B cell (primary cell): ENCODE results near the gene KIAA0319L. TPM values are rescaled to one million over a fixed set of nuclear protein-coding genes. Genes with fewer than 3 reads are reported as not detected.
A peak's percentile ranks its signal among the peaks of the same experiment; 100 is the strongest.

ENCODE experiments used
- ATAC-seq: fragments of 200-7000 bp; cut with Tn5 transposase; one replicate; pipeline ENCODE4 v1.10.0; 2021; ENCODE audit warnings: low read depth, mild to moderate bottlenecking, moderate number of reproducible peaks, moderate library complexity
- CTCF ChIA-PET: fragments of 350-600 bp; sonication (Branson Sonifier 250); formaldehyde crosslinking; loops from one replicate; lab custom pipeline; 2021; ENCODE audit warnings: antibody characterized with exemption, inconsistent platforms; lab: Charles Lee
- POLR2A ChIA-PET: fragments of 350-600 bp; sonication (Branson Sonifier 250); formaldehyde crosslinking; loops from one replicate; lab custom pipeline; 2021; ENCODE audit warnings: antibody characterized with exemption; lab: Charles Lee
- DNase-seq: peaks from one replicate; pipeline ENCODE4 v3.0.0; 2013
- H2AFZ ChIP-seq: 2 replicates; pipeline ENCODE4 v1.6.1; 2012; ENCODE audit warnings: mild to moderate bottlenecking, low read depth, low read length; ENCODE audit not compliant: insufficient read depth, poor library complexity, severe bottlenecking
- H3K27ac ChIP-seq, 2 donors: 1 replicate in 1 of 2; 2 replicates in 1 of 2; pipeline ENCODE4 v1.5.1; 2012 to 2013; ENCODE audit warnings: low read length in 2 of 2, mild to moderate bottlenecking in 2 of 2, moderate library complexity in 1 of 2
- H3K27me3 ChIP-seq, 4 experiments: fragments of 200-600 bp in 1 of 4; sonication (generic) in 1 of 4; replicated peaks in 1 of 4; 1 replicate in 2 of 4; 2 replicates in 2 of 4; pipeline versions ENCODE4 v1.6.1 to v1.7.0; 2013 to 2016; ENCODE audit warnings: low read length in 3 of 4, mild to moderate bottlenecking in 2 of 4, mixed read lengths in 1 of 4, moderate library complexity in 1 of 4; ENCODE audit not compliant: insufficient read depth in 4 of 4, control insufficient read depth in 3 of 4; ENCODE audit errors: control extremely low read depth in 1 of 4
- H3K36me3 ChIP-seq, 2 experiments: replicated peaks in 1 of 2; 1 replicate in 1 of 2; 2 replicates in 1 of 2; pipeline versions ENCODE4 v1.6.1 to v1.7.1; 2013; ENCODE audit warnings: low read length in 1 of 2; ENCODE audit not compliant: insufficient read depth in 2 of 2, control insufficient read depth in 1 of 2; ENCODE audit errors: control extremely low read depth in 1 of 2, extremely low read depth in 1 of 2
- H3K4me1 ChIP-seq, 2 donors: fragments of 200-600 bp in 1 of 2; sonication (generic) in 1 of 2; 1 replicate in 1 of 2; 2 replicates in 1 of 2; pipeline versions ENCODE4 v1.5.1 to v1.6.1; 2013 to 2017; ENCODE audit warnings: low read length in 2 of 2; ENCODE audit not compliant: control insufficient read depth in 2 of 2, insufficient read depth in 2 of 2
- H3K4me2 ChIP-seq: replicated peaks from 2 replicates; pipeline ENCODE3; 2012; ENCODE audit warnings: mild to moderate bottlenecking, low read depth, low read length; ENCODE audit not compliant: poor library complexity, severe bottlenecking
- H3K4me3 ChIP-seq, 5 experiments: fragments of 200-600 bp in 1 of 5; sonication (generic) in 1 of 5; 1 replicate in 3 of 5; 2 replicates in 2 of 5; pipeline versions ENCODE4 v1.5.1 to v1.7.0; 2011 to 2016; ENCODE audit warnings: low read length in 4 of 5, mild to moderate bottlenecking in 4 of 5, low read depth in 2 of 5, control low read depth in 1 of 5, moderate library complexity in 1 of 5; ENCODE audit not compliant: insufficient read depth in 1 of 5; ENCODE audit errors: control extremely low read depth in 1 of 5, extremely low read depth in 1 of 5
- H3K79me2 ChIP-seq: fragments of 200-600 bp; sonication (generic); one replicate; pipeline ENCODE4 v1.6.0; 2016; ENCODE audit warnings: low read length; ENCODE audit not compliant: control insufficient read depth, insufficient read depth
- H3K9ac ChIP-seq: fragments of 200-600 bp; sonication (generic); 2 replicates; pipeline ENCODE4 v1.6.1; 2017; ENCODE audit warnings: mild to moderate bottlenecking, low read length, moderate library complexity
- H3K9me3 ChIP-seq, 3 donors: one replicate each; pipeline versions ENCODE4 v1.6.1 to v1.7.1; 2013; ENCODE audit warnings: low read length in 2 of 3; ENCODE audit not compliant: control insufficient read depth in 2 of 3, insufficient read depth in 1 of 3; ENCODE audit errors: control extremely low read depth in 1 of 3
- H4K20me1 ChIP-seq: 2 replicates; pipeline ENCODE4 v1.6.0; 2012; ENCODE audit warnings: mild to moderate bottlenecking, low read length; ENCODE audit not compliant: insufficient read depth, control insufficient read depth, poor library complexity, severe bottlenecking
- H3K27ac Mint-ChIP-seq: one replicate; pipeline ENCODE4 v1.8.0; 2021; ENCODE audit warnings: mixed read lengths
- H3K27me3 Mint-ChIP-seq: one replicate; pipeline ENCODE4 v1.8.0; 2021; ENCODE audit warnings: mixed read lengths
- H3K4me1 Mint-ChIP-seq: one replicate; pipeline ENCODE4 v1.8.0; 2021; ENCODE audit warnings: mixed read lengths
- H3K4me3 Mint-ChIP-seq: one replicate; pipeline ENCODE4 v1.8.0; 2021; ENCODE audit warnings: mixed read lengths
- H3K9me3 Mint-ChIP-seq: one replicate; pipeline ENCODE4 v1.8.0; 2022; ENCODE audit warnings: mixed read lengths; ENCODE audit not compliant: insufficient read depth
- CTCF ChIP-seq: fragments of 200-600 bp; IDR thresholded peaks from one replicate; pipeline ENCODE4 v1.8.0; 2022; ENCODE audit warnings: antibody characterized with exemption, mild to moderate bottlenecking
- EZH2 ChIP-seq: IDR thresholded peaks from 2 replicates; pipeline ENCODE4 v1.6.1; 2012; ENCODE audit warnings: borderline replicate concordance, low read depth, mild to moderate bottlenecking, moderate library complexity, low read length; ENCODE audit not compliant: insufficient read depth, poor library complexity, severe bottlenecking
- WGBS: methylation state at CpG from one replicate; pipeline ENCODE4 v1.1.5; 2013; ENCODE audit warnings: missing lambda C conversion rate; ENCODE audit not compliant: insufficient coverage; 5-methylcytosine and 5-hydroxymethylcytosine counted together
- intact Hi-C: fragments of 100-400 bp; cut with micrococcal nuclease; formaldehyde crosslinking; loops from one replicate; pipeline ENCODE4 v1.10.0; 2022
- polyA plus RNA-seq: library from polyadenylated mRNA; depleted of rRNA; stranded (reverse); fragments of >200 nt; gene quantifications from 2 replicates; pipeline ENCODE4 v1.2.3, GENCODE V29; 2012
- total RNA-seq, 2 donors: library from RNA; stranded (reverse); fragments of 120-200 nt in 1 of 2; gene quantifications; 1 replicate in 1 of 2; 2 replicates in 1 of 2; pipeline versions ENCODE4 v1.2.3 to v1.2.4, GENCODE V29; 2013 to 2022

KIAA0319L gene
- total and polyA plus RNA-seq, 2 donors (not counting 1 experiment from before 2014, with no cell fraction given): 35.9 to 78.1 TPM

GRCh38 chr1:35558374-35559316 lies 1.4 kb upstream of the KIAA0319L start:
- ChIA-PET CTCF (interaction anchor here (0.6 kb wide), 1 partner anchor 266 kb away, joined by 3 read pairs; no protein-coding TSS in a partner anchor), POLR2A (interaction anchor here (0.6 kb wide), 1 partner anchor 161 kb away, joined by 17 read pairs; no protein-coding TSS in a partner anchor)
- Mint-ChIP-seq H3K27me3 (no peaks in the 10 kb centered on the region), H3K4me1 (peaks cover 41% of the 10 kb centered on the region), H3K27ac (peak overlapping the region; percentile 99), H3K9me3 (no peaks in the 10 kb centered on the region), H3K4me3 (peak overlapping the region; percentile 98)
- Histone ChIP-seq H3K27ac (peak overlapping the region; percentile 68 to 82), H3K4me2 (peak overlapping the region; percentile 94), H3K36me3 (peaks cover 2% of the 10 kb centered on the region in 2 experiments), H3K4me3 (peak overlapping the region; percentile 82 to 94 (median 90)), H3K9me3 (no peaks in the 10 kb centered on the region), H3K79me2 (peaks cover 23% of the 10 kb centered on the region), H3K9ac (peak overlapping the region; percentile 93), H3K4me1 (peaks cover 15 to 26% of the 10 kb centered on the region in 2 donors), H2AFZ (peak overlapping the region; percentile 89), H3K27me3 (no peaks in the 10 kb centered on the region), H4K20me1 (no peaks in the 10 kb centered on the region)
- no peak for TF ChIP-seq EZH2
- TF ChIP-seq CTCF: no peak
- 51% methylated on average over 20 of the region's 26 CpGs for whole genome bisulfite sequencing
- DNase-seq (no peak), ATAC-seq (no peak)
- intact Hi-C loops: loop anchor here (5.0 to 10.0 kb wide), 2 partner anchors 526 to 704 kb away; partner anchors contain the start of genes SMIM12 and ZMYM6
